ENCODE data around the gene APOF. TPM values are rescaled to one million over a fixed set of nuclear protein-coding genes. Genes with fewer than 3 reads are reported as not detected.

Gene APOF

Small RNA genes within 50 kb of the gene (small RNA-seq; reads per million reads assigned to genes)
- gene RNU7-40P (ENCODE audit: insufficient read depth) = not detected

Data from neuronal stem cell (in vitro differentiated cells).